Liver (tissue), 3 donors: Measurements from ENCODE around the gene SASH3.

Experiments used
- EGR1 ChIP-seq, 2 donors: IDR thresholded peaks; 2 replicates each; pipeline ENCODE4 v1.6.1; 2016 to 2018; ENCODE audit warnings: antibody characterized with exemption in 2 of 2, low read depth in 2 of 2
- GABPA ChIP-seq, 2 donors: IDR thresholded peaks in 1 of 2; conservative IDR thresholded peaks in 1 of 2; 2 replicates each; pipeline ENCODE4 v1.6.1; 2016; ENCODE audit warnings: antibody characterized with exemption in 2 of 2, mild to moderate bottlenecking in 1 of 2, moderate library complexity in 1 of 2
- HNF4A ChIP-seq, 2 donors: conservative IDR thresholded peaks; 2 replicates each; pipeline ENCODE4 v1.6.1; 2016; ENCODE audit warnings: antibody characterized with exemption in 2 of 2, mild to moderate bottlenecking in 2 of 2
- RAD21 ChIP-seq, 2 donors: IDR thresholded peaks; 2 replicates each; pipeline ENCODE4 v1.6.1; 2016; ENCODE audit warnings: antibody characterized with exemption in 2 of 2, mild to moderate bottlenecking in 2 of 2
- TAF1 ChIP-seq: conservative IDR thresholded peaks from 2 replicates; pipeline ENCODE4 v1.6.1; 2016; ENCODE audit warnings: antibody characterized with exemption, mild to moderate bottlenecking
- YY1 ChIP-seq: IDR thresholded peaks from 2 replicates; pipeline ENCODE4 v1.6.1; 2016; ENCODE audit warnings: antibody characterized with exemption, mild to moderate bottlenecking
- TF ChIP-seq, protein P1 (sequence below): fragments of 150-350 bp; IDR thresholded peaks from 2 replicates; pipeline ENCODE4 v1.5.1; 2017; ENCODE audit warnings: improper control_type of control experiment, low read depth, low read length; ENCODE audit not compliant: missing input control
- TF ChIP-seq, protein P2 (sequence below): IDR thresholded peaks from 2 replicates; pipeline ENCODE4 v1.6.1; 2016; ENCODE audit warnings: antibody characterized with exemption
- TF ChIP-seq, protein P3 (sequence below): IDR thresholded peaks from 2 replicates; pipeline ENCODE4 v1.6.1; 2016; ENCODE audit warnings: antibody characterized with exemption
- TF ChIP-seq, protein P4 (sequence below): IDR thresholded peaks from 2 replicates; pipeline ENCODE4 v1.6.1; 2016; ENCODE audit warnings: antibody characterized with exemption, mild to moderate bottlenecking
- donor health status: healthy.
- donor health status: healthy.

DNA sequence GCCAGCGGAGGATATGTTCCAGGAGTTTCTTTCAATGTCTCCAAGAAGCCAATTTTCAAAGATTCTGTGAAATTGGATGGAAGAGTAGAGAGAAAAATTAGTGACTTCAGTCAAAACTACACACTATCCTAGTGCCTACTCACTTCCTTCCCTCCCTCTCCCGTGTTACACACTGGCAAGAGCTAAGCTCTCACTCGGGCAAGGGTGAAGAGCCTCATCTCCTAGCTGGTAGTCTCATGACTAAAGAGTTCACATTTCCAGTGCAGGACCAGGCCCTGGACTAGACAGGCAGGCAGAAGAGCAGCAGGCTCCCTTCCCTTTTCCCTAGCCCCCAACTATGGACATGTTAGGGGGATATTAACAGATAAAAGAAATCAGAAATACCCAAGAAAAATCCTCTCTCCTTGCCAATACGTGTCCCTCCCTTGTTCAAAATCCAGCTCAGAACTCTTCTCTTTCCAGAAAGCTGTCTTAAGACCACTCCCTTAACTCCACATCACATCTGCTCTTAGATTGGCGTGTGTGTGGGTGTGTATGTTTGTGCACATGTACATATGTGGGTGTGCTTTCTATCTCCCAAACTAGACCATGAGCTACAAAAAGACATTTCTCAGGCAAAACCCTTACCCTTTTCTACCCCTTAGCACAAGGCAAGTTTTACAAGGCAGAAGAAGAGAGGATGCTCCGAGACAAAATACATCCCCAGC is 34.1 kb downstream of the SASH3 start:
- TF ChIP-seq, protein P1, sequence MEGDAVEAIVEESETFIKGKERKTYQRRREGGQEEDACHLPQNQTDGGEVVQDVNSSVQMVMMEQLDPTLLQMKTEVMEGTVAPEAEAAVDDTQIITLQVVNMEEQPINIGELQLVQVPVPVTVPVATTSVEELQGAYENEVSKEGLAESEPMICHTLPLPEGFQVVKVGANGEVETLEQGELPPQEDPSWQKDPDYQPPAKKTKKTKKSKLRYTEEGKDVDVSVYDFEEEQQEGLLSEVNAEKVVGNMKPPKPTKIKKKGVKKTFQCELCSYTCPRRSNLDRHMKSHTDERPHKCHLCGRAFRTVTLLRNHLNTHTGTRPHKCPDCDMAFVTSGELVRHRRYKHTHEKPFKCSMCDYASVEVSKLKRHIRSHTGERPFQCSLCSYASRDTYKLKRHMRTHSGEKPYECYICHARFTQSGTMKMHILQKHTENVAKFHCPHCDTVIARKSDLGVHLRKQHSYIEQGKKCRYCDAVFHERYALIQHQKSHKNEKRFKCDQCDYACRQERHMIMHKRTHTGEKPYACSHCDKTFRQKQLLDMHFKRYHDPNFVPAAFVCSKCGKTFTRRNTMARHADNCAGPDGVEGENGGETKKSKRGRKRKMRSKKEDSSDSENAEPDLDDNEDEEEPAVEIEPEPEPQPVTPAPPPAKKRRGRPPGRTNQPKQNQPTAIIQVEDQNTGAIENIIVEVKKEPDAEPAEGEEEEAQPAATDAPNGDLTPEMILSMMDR: no peak
- no peak for TF ChIP-seq GABPA (IDR thresholded peaks at IDR 0.05 in 1 of 2, conservative IDR thresholded peaks at IDR 0.05 in 1 of 2)
- TF ChIP-seq, protein P2, sequence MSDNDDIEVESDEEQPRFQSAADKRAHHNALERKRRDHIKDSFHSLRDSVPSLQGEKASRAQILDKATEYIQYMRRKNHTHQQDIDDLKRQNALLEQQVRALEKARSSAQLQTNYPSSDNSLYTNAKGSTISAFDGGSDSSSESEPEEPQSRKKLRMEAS: no peak
- TF ChIP-seq EGR1 (IDR thresholded peaks at IDR 0.05; ENCODE audit: low read depth in 2 of 2): no peak
- no peak for TF ChIP-seq TAF1
- no peak for TF ChIP-seq YY1
- TF ChIP-seq, protein P3, sequence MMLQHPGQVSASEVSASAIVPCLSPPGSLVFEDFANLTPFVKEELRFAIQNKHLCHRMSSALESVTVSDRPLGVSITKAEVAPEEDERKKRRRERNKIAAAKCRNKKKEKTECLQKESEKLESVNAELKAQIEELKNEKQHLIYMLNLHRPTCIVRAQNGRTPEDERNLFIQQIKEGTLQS: no peak
- TF ChIP-seq RAD21 (IDR thresholded peaks at IDR 0.05): no peak
- TF ChIP-seq, protein P4, sequence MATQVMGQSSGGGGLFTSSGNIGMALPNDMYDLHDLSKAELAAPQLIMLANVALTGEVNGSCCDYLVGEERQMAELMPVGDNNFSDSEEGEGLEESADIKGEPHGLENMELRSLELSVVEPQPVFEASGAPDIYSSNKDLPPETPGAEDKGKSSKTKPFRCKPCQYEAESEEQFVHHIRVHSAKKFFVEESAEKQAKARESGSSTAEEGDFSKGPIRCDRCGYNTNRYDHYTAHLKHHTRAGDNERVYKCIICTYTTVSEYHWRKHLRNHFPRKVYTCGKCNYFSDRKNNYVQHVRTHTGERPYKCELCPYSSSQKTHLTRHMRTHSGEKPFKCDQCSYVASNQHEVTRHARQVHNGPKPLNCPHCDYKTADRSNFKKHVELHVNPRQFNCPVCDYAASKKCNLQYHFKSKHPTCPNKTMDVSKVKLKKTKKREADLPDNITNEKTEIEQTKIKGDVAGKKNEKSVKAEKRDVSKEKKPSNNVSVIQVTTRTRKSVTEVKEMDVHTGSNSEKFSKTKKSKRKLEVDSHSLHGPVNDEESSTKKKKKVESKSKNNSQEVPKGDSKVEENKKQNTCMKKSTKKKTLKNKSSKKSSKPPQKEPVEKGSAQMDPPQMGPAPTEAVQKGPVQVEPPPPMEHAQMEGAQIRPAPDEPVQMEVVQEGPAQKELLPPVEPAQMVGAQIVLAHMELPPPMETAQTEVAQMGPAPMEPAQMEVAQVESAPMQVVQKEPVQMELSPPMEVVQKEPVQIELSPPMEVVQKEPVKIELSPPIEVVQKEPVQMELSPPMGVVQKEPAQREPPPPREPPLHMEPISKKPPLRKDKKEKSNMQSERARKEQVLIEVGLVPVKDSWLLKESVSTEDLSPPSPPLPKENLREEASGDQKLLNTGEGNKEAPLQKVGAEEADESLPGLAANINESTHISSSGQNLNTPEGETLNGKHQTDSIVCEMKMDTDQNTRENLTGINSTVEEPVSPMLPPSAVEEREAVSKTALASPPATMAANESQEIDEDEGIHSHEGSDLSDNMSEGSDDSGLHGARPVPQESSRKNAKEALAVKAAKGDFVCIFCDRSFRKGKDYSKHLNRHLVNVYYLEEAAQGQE: no peak
- no peak for TF ChIP-seq HNF4A (conservative IDR thresholded peaks at IDR 0.05)
